Kidney (tissue), 14 donors: Measurements from ENCODE around the gene APOC1. TPM values are rescaled to one million over a fixed set of nuclear protein-coding genes. Genes with fewer than 3 reads are reported as not detected.
A peak's percentile ranks its signal among the peaks of the same experiment; 100 is the strongest.

ENCODE experiments used
- DNase-seq, 5 donors: peaks; one replicate each; pipeline ENCODE4 v3.0.0-alpha.2; 2013 to 2020
- FAIRE-seq: peaks from 2 replicates; lab custom pipeline; 2012; peaks lifted over from hg19 to GRCh38; lab: Jason Lieb, UNC
- H3K27ac ChIP-seq, 2 donors: one replicate each; pipeline ENCODE4 v1.7.0; 2013; ENCODE audit warnings: low read depth in 2 of 2, low read length in 2 of 2, inconsistent platforms in 1 of 2
- H3K27me3 ChIP-seq: one replicate; pipeline ENCODE4 v1.7.1; 2013; ENCODE audit warnings: low read length, inconsistent platforms; ENCODE audit not compliant: control insufficient read depth, insufficient read depth
- H3K36me3 ChIP-seq, 3 donors: one replicate each; pipeline versions ENCODE4 v1.7.0 to v1.7.1; 2013; ENCODE audit warnings: low read length in 3 of 3, control low read depth in 1 of 3, inconsistent platforms in 1 of 3; ENCODE audit not compliant: insufficient read depth in 3 of 3, control insufficient read depth in 2 of 3
- H3K4me1 ChIP-seq, 3 donors: one replicate each; pipeline versions ENCODE4 v1.7.0 to v1.7.1; 2013; ENCODE audit warnings: low read length in 3 of 3, inconsistent platforms in 1 of 3, low read depth in 1 of 3; ENCODE audit not compliant: control insufficient read depth in 2 of 3, insufficient read depth in 2 of 3
- H3K4me3 ChIP-seq, 3 donors: one replicate each; pipeline versions ENCODE4 v1.7.0 to v1.8.1; 2013; ENCODE audit warnings: low read length in 3 of 3, control low read depth in 1 of 3, inconsistent platforms in 1 of 3
- H3K9ac ChIP-seq, 3 donors: one replicate each; pipeline versions ENCODE4 v1.7.0 to v1.7.1; 2013; ENCODE audit warnings: low read length in 3 of 3, control low read depth in 1 of 3, inconsistent platforms in 1 of 3
- H3K9me3 ChIP-seq, 3 donors: one replicate each; pipeline versions ENCODE4 v1.7.0 to v1.7.1; 2013; ENCODE audit warnings: low read length in 3 of 3, control low read depth in 1 of 3, inconsistent platforms in 1 of 3; ENCODE audit not compliant: control insufficient read depth in 2 of 3, insufficient read depth in 1 of 3
- intact Hi-C: fragments of 100-400 bp; cut with DNase I; formaldehyde crosslinking; loops from one replicate; pipeline ENCODE4 v1.11.1; 2022
- polyA plus RNA-seq: library from polyadenylated mRNA; stranded (reverse); fragments of 350-450 nt; fragmentation: Illumina TruSeq; extraction: RNeasy Lipid Tissue Mini Kit (QIAGEN cat#74804); gene quantifications from one replicate; pipeline ENCODE4 v1.2.3, GENCODE V29; 2014; ENCODE audit warnings: low read depth, low replicate concordance; ENCODE audit not compliant: insufficient read depth
- total RNA-seq: library from RNA; stranded (reverse); fragmentation: NEBNext Ultra II Directional; extraction: Animal tissue kit (Norgen Biotek cat#: 25700); gene quantifications from one replicate; pipeline ENCODE4 v1.2.1, GENCODE V29; 2021
- TF ChIP-seq, protein P1 (sequence below): IDR thresholded peaks from 3 replicates; pipeline ENCODE4 v1.5.1; 2012; ENCODE audit warnings: mild to moderate bottlenecking, moderate library complexity, borderline replicate concordance; ENCODE audit not compliant: insufficient read depth; ENCODE audit errors: extremely low read depth
- donor health status: control.
- donor health status: control.
- donor health status: control.
- donor health status: control.
- donor health status: control.
- donor health status: DM: yes; HTN: yes; CAD: no.
- donor health status: Normal renal cell carcinoma (clear cell type).

Gene APOC1
- total and polyA plus RNA-seq, 2 donors from 2014 or later: 11.8 to 16.7 TPM

GRCh38 chr19:44954278-44954648 lies 39.9 kb downstream of the APOC1 start:
- FAIRE-seq (no peak), DNase-seq (no peak)
- peak overlapping the region; percentile 92 to 94 for H3K27ac ChIP-seq
- TF ChIP-seq, protein P1, sequence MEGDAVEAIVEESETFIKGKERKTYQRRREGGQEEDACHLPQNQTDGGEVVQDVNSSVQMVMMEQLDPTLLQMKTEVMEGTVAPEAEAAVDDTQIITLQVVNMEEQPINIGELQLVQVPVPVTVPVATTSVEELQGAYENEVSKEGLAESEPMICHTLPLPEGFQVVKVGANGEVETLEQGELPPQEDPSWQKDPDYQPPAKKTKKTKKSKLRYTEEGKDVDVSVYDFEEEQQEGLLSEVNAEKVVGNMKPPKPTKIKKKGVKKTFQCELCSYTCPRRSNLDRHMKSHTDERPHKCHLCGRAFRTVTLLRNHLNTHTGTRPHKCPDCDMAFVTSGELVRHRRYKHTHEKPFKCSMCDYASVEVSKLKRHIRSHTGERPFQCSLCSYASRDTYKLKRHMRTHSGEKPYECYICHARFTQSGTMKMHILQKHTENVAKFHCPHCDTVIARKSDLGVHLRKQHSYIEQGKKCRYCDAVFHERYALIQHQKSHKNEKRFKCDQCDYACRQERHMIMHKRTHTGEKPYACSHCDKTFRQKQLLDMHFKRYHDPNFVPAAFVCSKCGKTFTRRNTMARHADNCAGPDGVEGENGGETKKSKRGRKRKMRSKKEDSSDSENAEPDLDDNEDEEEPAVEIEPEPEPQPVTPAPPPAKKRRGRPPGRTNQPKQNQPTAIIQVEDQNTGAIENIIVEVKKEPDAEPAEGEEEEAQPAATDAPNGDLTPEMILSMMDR: no peak
- peaks cover 0 to 32% (median 22%) of the 10 kb centered on the region in 3 donors for H3K4me1 ChIP-seq
- H3K9ac ChIP-seq: peak overlapping the region; percentile 89 to 96 (median 90)
- H3K36me3 ChIP-seq: no peaks in the 10 kb centered on the region
- H3K9me3 ChIP-seq: no peaks in the 10 kb centered on the region
- intact Hi-C loops: loop anchor here (5.0 kb wide), 1 partner anchor 47 kb away; the partner anchor contains the start of gene APOE
- no peaks in the 10 kb centered on the region for H3K27me3 ChIP-seq
- peak overlapping the region; percentile 90 to 97 (median 91) for H3K4me3 ChIP-seq

DNA sequence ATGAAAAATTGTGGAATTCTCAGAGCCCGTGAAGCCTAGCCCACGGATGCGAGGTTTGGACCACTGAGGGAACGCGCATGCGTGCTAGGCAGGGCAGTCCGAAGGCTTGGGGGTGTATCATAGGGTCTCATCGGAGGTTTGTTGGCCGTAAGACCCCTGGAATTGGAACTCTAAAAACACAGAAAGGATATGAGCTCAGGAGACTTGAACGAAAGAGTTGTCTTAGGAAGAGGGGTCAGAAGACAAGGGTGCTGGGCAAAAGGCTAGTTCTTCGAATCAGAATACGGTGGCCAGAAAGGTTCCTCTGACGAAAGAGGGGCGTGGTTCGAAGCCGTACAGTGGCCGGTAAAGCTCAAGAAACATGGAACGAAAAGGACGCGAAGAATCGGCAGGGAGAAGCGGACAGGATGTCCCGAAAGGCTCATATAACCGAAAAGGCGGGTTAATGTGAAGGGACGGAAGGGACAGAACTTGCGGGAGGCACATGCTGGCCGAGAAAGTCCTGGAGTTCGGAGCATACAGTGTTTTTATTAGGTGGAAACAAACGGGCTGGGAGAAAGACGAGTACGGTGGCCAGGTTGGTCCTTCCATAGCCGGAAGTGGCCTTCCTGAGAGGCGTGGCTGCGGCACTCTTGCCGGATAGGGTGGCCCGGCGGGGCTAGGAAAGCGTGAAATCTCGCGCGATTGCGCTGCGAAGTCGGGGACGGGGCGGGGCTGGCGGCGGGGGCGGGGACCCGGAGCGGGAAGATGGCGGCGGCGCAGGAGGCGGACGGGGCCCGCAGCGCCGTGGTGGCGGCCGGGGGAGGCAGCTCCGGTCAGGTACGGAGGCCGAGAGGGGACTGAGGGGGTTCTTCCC lies 40.5 kb downstream of the APOC1 start, which contains the start of gene CLPTM1:
TSS of gene CLPTM1 (plus strand) at position 732 of the 856 bp plus-strand sequence. CDS start at position 748, 16 bp downstream.
- Histone ChIP-seq H3K36me3 (peaks cover 0 to 2% (median 0%) of the 10 kb centered on the region in 3 donors), H3K9ac (peak within 1 kb of the TSS; percentile 93 to 99 (median 96)), H3K27ac (peak within 1 kb of the TSS; percentile 92 to 94), H3K9me3 (no peaks in the 10 kb centered on the region), H3K4me3 (peak within 1 kb of the TSS; percentile 91 to 97 (median 97)), H3K27me3 (no peaks in the 10 kb centered on the region), H3K4me1 (peaks cover 0 to 32% (median 22%) of the 10 kb centered on the region in 3 donors)
- TF ChIP-seq, protein P1: no peak
- intact Hi-C loops: loop anchor here (5.0 kb wide), 1 partner anchor 48 kb away; the partner anchor contains the start of gene APOE
- no peak for FAIRE-seq
- peak; percentile 97 to 99 (median 98) for DNase-seq

DNA sequence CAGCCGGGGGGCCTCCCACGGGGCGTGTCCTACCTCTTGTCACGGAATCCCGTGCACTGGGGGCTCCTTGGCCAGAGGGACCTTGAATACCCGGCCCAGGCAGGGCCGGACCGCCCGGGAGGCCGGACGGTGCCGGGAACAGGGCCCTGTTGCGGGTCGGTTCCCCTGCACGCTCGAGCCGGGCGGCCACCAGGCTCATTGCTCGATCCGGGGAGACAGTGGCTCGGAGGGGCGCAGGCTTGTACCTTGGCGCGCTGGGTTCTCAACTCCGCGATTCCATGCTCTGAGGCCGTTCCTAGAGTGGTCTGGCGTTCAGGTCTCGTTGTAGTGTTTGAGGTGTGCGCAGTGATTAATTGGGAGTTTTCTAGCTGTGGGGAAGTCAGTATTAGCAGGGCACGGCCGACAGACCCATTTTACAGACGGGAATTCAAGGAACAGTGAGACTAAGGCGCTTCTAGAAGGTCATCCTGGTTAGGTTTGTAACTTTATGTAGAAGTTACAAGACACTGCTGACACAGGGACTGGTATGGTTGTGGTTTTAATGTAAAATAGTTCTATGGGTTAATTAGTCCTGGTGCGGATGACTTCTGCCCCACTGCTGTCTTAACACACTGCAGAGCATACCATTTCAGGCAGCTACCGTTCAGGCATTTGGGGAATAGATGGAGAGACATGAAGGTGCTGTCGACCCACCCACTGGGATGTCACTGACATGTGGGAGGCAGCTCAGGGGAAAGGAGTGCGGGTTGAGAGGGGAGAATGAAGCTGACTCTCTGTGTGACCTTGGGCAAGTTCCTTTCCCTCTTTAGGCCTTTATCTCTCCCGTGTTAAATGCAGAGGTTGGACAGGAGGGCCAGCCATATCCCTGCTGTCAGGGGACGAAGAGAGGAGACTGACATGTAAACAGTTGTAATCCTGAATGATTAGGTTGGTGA lies 41.4 kb downstream of the APOC1 start:
- no peaks in the 10 kb centered on the region for H3K9me3 ChIP-seq
- peaks cover 0 to 5% (median under 1%) of the 10 kb centered on the region in 3 donors for H3K36me3 ChIP-seq
- peak overlapping the region; percentile 91 to 97 (median 97) for H3K4me3 ChIP-seq
- TF ChIP-seq, protein P1: no peak
- H3K9ac ChIP-seq: peak overlapping the region; percentile 93 to 99 (median 96)
- H3K4me1 ChIP-seq: peaks cover 0 to 34% (median 22%) of the 10 kb centered on the region in 3 donors
- intact Hi-C loops: no loop called here
- H3K27ac ChIP-seq: peak overlapping the region; percentile 54 to 70
- no peaks in the 10 kb centered on the region for H3K27me3 ChIP-seq
- DNase-seq (peak in 1 of 5 donors; percentile 13), FAIRE-seq (no peak)
